Naive B cell (primary cell): ENCODE measurements around the gene NIT2. TPM values are rescaled to one million over a fixed set of nuclear protein-coding genes. Genes with fewer than 3 reads are reported as not detected.

Experiments used
- ATAC-seq, 2 donors: fragments of 150-1000 bp; cut with Tn5 transposase; 2 replicates each; pipeline ENCODE4 v1.10.0; 2021; ENCODE audit warnings: low read depth in 2 of 2, mild to moderate bottlenecking in 2 of 2, moderate library complexity in 2 of 2
- DNase-seq: peaks from one replicate; pipeline ENCODE4 v3.0.0; 2022
- H3K27ac Mint-ChIP-seq, 6 donors: one replicate each; pipeline ENCODE4 v1.8.0; 2020 to 2022; ENCODE audit warnings: mild to moderate bottlenecking in 6 of 6, mixed read lengths in 6 of 6, moderate library complexity in 5 of 6, inconsistent platforms in 2 of 6
- H3K27me3 Mint-ChIP-seq, 3 donors: one replicate each; pipeline ENCODE4 v1.8.0; 2021 to 2022; ENCODE audit warnings: mixed read lengths in 3 of 3, mild to moderate bottlenecking in 1 of 3
- H3K36me3 Mint-ChIP-seq, 2 donors: one replicate each; pipeline ENCODE4 v1.8.0; 2020 to 2022; ENCODE audit warnings: mixed read lengths in 2 of 2, inconsistent platforms in 1 of 2, mild to moderate bottlenecking in 1 of 2
- H3K4me1 Mint-ChIP-seq, 3 donors: one replicate each; pipeline ENCODE4 v1.8.0; 2020 to 2022; ENCODE audit warnings: mixed read lengths in 3 of 3, inconsistent platforms in 1 of 3, mild to moderate bottlenecking in 1 of 3, moderate library complexity in 1 of 3
- H3K4me3 Mint-ChIP-seq, 8 donors: one replicate each; pipeline ENCODE4 v1.8.0; 2020 to 2022; ENCODE audit warnings: mild to moderate bottlenecking in 8 of 8, mixed read lengths in 8 of 8, moderate library complexity in 8 of 8, inconsistent platforms in 2 of 8
- H3K9me3 Mint-ChIP-seq, 7 donors: one replicate each; pipeline ENCODE4 v1.8.0; 2020 to 2022; ENCODE audit warnings: mixed read lengths in 7 of 7, mild to moderate bottlenecking in 5 of 7, inconsistent platforms in 2 of 7, moderate library complexity in 1 of 7
- polyA plus RNA-seq, 6 donors: library from polyadenylated mRNA; unstranded; fragments of 300-500 nt; fragmentation: Illumina TruSeq; gene quantifications; one replicate each; pipeline ENCODE4 v1.2.3, GENCODE V29; 2021; ENCODE audit warnings: low read depth in 6 of 6

The NIT2 gene
- polyA plus RNA-seq, 6 donors from 2014 or later, result 20.2 to 51.0 (median 38.9) TPM

GRCh38 chr3:100404250-100404548, 69.6 kb downstream of the NIT2 start:
- H3K36me3 Mint-ChIP-seq, result peaks cover 7 to 10% of the 10 kb centered on the region in 2 donors

GRCh38 chr3:100407164-100407563, 72.6 kb downstream of the NIT2 start:
- no peaks in the 10 kb centered on the region for H3K27me3 Mint-ChIP-seq
- H3K27ac Mint-ChIP-seq, result no peak overlapping the region

More at GRCh38 chr3:100404250-100404548, 69.6 kb downstream of the NIT2 start:
- Mint-ChIP-seq H3K27ac (no peak overlapping the region), H3K4me1 (peaks cover 23 to 32% (median 23%) of the 10 kb centered on the region in 3 donors), H3K4me3 (peak overlapping the region in 1 of 8 donors; percentile 97), H3K9me3 (peaks cover 0 to 16% (median 7%) of the 10 kb centered on the region in 7 donors), H3K27me3 (no peaks in the 10 kb centered on the region)
- no peak for ATAC-seq
- DNase-seq, result no peak

GRCh38 chr3:100407977-100408532, 73.5 kb downstream of the NIT2 start:
- no peaks in the 10 kb centered on the region for H3K27me3 Mint-ChIP-seq
- no peak overlapping the region for H3K4me3 Mint-ChIP-seq
- H3K9me3 Mint-ChIP-seq, result peaks cover 2 to 16% (median 12%) of the 10 kb centered on the region in 7 donors
- peaks cover 0 to 4% (median 2%) of the 10 kb centered on the region in 3 donors for H3K4me1 Mint-ChIP-seq
- H3K27ac Mint-ChIP-seq, result no peak overlapping the region
- ATAC-seq (no peak), DNase-seq (no peak)
- H3K36me3 Mint-ChIP-seq, result peaks cover 22 to 29% of the 10 kb centered on the region in 2 donors

More at GRCh38 chr3:100407164-100407563, 72.6 kb downstream of the NIT2 start:
- Mint-ChIP-seq H3K4me3 (no peak overlapping the region), H3K36me3 (peaks cover 22 to 29% of the 10 kb centered on the region in 2 donors), H3K4me1 (peaks cover 3 to 9% (median 4%) of the 10 kb centered on the region in 3 donors), H3K9me3 (peaks cover 2 to 16% (median 12%) of the 10 kb centered on the region in 7 donors)
- ATAC-seq (no peak), DNase-seq (no peak)

Other genes with a start within 250 kb of the NIT2 start
- 1 to 10 TPM in 2 of 6 donors, under 1 TPM in 3, not detected in 1; 0.29 to 1.2 (median 0.99) TPM for gene FILIP1L, start 220.3 kb upstream of the NIT2 start, polyA plus RNA-seq
- gene TBC1D23, start 73.8 kb upstream of the NIT2 start, polyA plus RNA-seq, result 10 to 100 TPM; 10.9 to 23.4 (median 18.0) TPM
- 10 to 100 TPM; 11.8 to 19.6 (median 16.3) TPM for gene TOMM70, start 66.3 kb downstream of the NIT2 start, polyA plus RNA-seq
- 1 to 10 TPM in 3 of 6 donors, under 1 TPM in 2, not detected in 1; 0.56 to 1.4 (median 1.0) TPM for gene LNP1, start 66.8 kb downstream of the NIT2 start, polyA plus RNA-seq
- gene TMEM45A, start 157.9 kb downstream of the NIT2 start, polyA plus RNA-seq, result under 1 TPM in 1 of 6 donors, not detected in 5; 0.05 TPM